CD14-positive monocyte (primary cell): ENCODE results near the gene TMEM132D. TPM values are rescaled to one million over a fixed set of nuclear protein-coding genes. Genes with fewer than 3 reads are reported as not detected.

Experiments
- DNase-seq, 3 donors: peaks; one replicate each; pipeline ENCODE4 v3.0.0-alpha.2; 2011 to 2022
- H2AFZ ChIP-seq: 2 replicates; pipeline ENCODE4 v1.6.0; 2012; ENCODE audit warnings: mild to moderate bottlenecking, low read depth, low read length, inconsistent platforms; ENCODE audit not compliant: insufficient read depth, poor library complexity, severe bottlenecking
- H3K27ac ChIP-seq, 2 donors: 1 replicate in 1 of 2; 2 replicates in 1 of 2; pipeline ENCODE4 v1.5.1; 2012 to 2013; ENCODE audit warnings: low read length in 2 of 2, control low read depth in 1 of 2, inconsistent platforms in 1 of 2, low read depth in 1 of 2, mild to moderate bottlenecking in 1 of 2
- H3K27me3 ChIP-seq, 2 donors: one replicate each; pipeline versions ENCODE4 v1.6.0 to v1.6.1; 2011 to 2013; ENCODE audit warnings: low read length in 2 of 2; ENCODE audit not compliant: control insufficient read depth in 2 of 2, insufficient read depth in 2 of 2
- H3K36me3 ChIP-seq, 2 donors: replicated peaks in 1 of 2; 1 replicate in 1 of 2; 2 replicates in 1 of 2; pipeline versions ENCODE4 v1.5.1 to v1.6.1; 2012 to 2013; ENCODE audit warnings: low read length in 2 of 2, control low read depth in 1 of 2, inconsistent platforms in 1 of 2, mild to moderate bottlenecking in 1 of 2; ENCODE audit not compliant: insufficient read depth in 2 of 2, control insufficient read depth in 1 of 2
- H3K4me1 ChIP-seq, 2 donors: 1 replicate in 1 of 2; 2 replicates in 1 of 2; pipeline versions ENCODE4 v1.5.1 to v1.6.1; 2012 to 2013; ENCODE audit warnings: low read length in 2 of 2, control low read depth in 1 of 2, inconsistent platforms in 1 of 2, mild to moderate bottlenecking in 1 of 2, moderate library complexity in 1 of 2; ENCODE audit not compliant: insufficient read depth in 2 of 2, control insufficient read depth in 1 of 2
- H3K4me2 ChIP-seq: replicated peaks from 2 replicates; pipeline ENCODE3; 2012; ENCODE audit warnings: low read length, moderate library complexity, mild to moderate bottlenecking; ENCODE audit not compliant: poor library complexity, severe bottlenecking; ENCODE audit errors: extremely low read depth
- H3K4me3 ChIP-seq, 3 experiments: fragments of 200-600 bp in 1 of 3; sonication (generic) in 1 of 3; replicated peaks in 1 of 3; 1 replicate in 2 of 3; 2 replicates in 1 of 3; pipeline ENCODE4 v1.5.1; 2011 to 2013; ENCODE audit warnings: low read length in 3 of 3, mild to moderate bottlenecking in 3 of 3, control low read depth in 2 of 3, low read depth in 2 of 3, inconsistent platforms in 1 of 3, moderate library complexity in 1 of 3
- H3K79me2 ChIP-seq: 2 replicates; pipeline ENCODE4 v1.6.0; 2012; ENCODE audit warnings: mild to moderate bottlenecking, control low read depth, inconsistent platforms, low read length, moderate library complexity; ENCODE audit not compliant: insufficient read depth
- H3K9ac ChIP-seq: 2 replicates; pipeline ENCODE4 v1.6.0; 2017; ENCODE audit warnings: low read length, mild to moderate bottlenecking; ENCODE audit not compliant: insufficient read depth, poor library complexity, severe bottlenecking
- H3K9me3 ChIP-seq, 2 donors: replicated peaks in 1 of 2; 1 replicate in 1 of 2; 2 replicates in 1 of 2; pipeline versions ENCODE4 v1.5.1 to v1.6.1; 2012 to 2013; ENCODE audit warnings: low read length in 2 of 2, control low read depth in 1 of 2; ENCODE audit not compliant: control insufficient read depth in 1 of 2, insufficient read depth in 1 of 2
- H4K20me1 ChIP-seq: 2 replicates; pipeline ENCODE4 v1.6.0; 2012; ENCODE audit warnings: mild to moderate bottlenecking, low read length, control low read depth, moderate library complexity; ENCODE audit not compliant: insufficient read depth
- H3K27ac Mint-ChIP-seq, 7 donors: one replicate each; pipeline ENCODE4 v1.8.0; 2020; ENCODE audit warnings: mild to moderate bottlenecking in 7 of 7, mixed read lengths in 7 of 7, moderate library complexity in 6 of 7, inconsistent platforms in 2 of 7
- H3K27me3 Mint-ChIP-seq, 3 donors: one replicate each; pipeline ENCODE4 v1.8.0; 2021 to 2022; ENCODE audit warnings: low read depth in 3 of 3, mild to moderate bottlenecking in 3 of 3, mixed read lengths in 3 of 3, moderate library complexity in 3 of 3, inconsistent platforms in 1 of 3
- H3K36me3 Mint-ChIP-seq, 2 donors: one replicate each; pipeline ENCODE4 v1.8.0; 2020; ENCODE audit warnings: mixed read lengths in 2 of 2, inconsistent platforms in 1 of 2, mild to moderate bottlenecking in 1 of 2
- H3K4me1 Mint-ChIP-seq: one replicate; pipeline ENCODE4 v1.8.0; 2020; ENCODE audit warnings: mild to moderate bottlenecking, mixed read lengths
- H3K4me3 Mint-ChIP-seq, 2 donors: one replicate each; pipeline ENCODE4 v1.8.0; 2020; ENCODE audit warnings: mild to moderate bottlenecking in 2 of 2, mixed read lengths in 2 of 2, moderate library complexity in 1 of 2
- H3K9me3 Mint-ChIP-seq, 7 donors: one replicate each; pipeline ENCODE4 v1.8.0; 2020 to 2022; ENCODE audit warnings: mixed read lengths in 7 of 7, mild to moderate bottlenecking in 6 of 7, moderate library complexity in 6 of 7, inconsistent platforms in 2 of 7
- WGBS: methylation state at CpG from one replicate; pipeline ENCODE4 v1.1.5; 2013; ENCODE audit warnings: missing lambda C conversion rate; ENCODE audit not compliant: insufficient coverage; 5-methylcytosine and 5-hydroxymethylcytosine counted together
- intact Hi-C, 2 donors: fragments of 100-400 bp; cut with micrococcal nuclease; formaldehyde crosslinking; loops; one replicate each; pipeline versions ENCODE4 v1.15.0 to v1.15.1; 2023
- polyA plus RNA-seq, 3 donors: library from polyadenylated mRNA; depleted of rRNA in 1 of 3; unstranded in 2 of 3; stranded (reverse) in 1 of 3; fragments of 300-500 nt in 2 of 3; fragments of >200 nt in 1 of 3; fragmentation: Illumina TruSeq in 2 of 3; gene quantifications; 1 replicate in 2 of 3; 2 replicates in 1 of 3; pipeline ENCODE4 v1.2.3, GENCODE V29; 2012 to 2021
- TF ChIP-seq, protein P1 (sequence below): fragments of 200-600 bp; IDR thresholded peaks from one replicate; pipeline ENCODE4 v1.8.0; 2022; ENCODE audit warnings: antibody characterized with exemption, mild to moderate bottlenecking

Gene TMEM132D
- polyA plus RNA-seq, 3 donors: 0.04 TPM; not detected in 2

DNA sequence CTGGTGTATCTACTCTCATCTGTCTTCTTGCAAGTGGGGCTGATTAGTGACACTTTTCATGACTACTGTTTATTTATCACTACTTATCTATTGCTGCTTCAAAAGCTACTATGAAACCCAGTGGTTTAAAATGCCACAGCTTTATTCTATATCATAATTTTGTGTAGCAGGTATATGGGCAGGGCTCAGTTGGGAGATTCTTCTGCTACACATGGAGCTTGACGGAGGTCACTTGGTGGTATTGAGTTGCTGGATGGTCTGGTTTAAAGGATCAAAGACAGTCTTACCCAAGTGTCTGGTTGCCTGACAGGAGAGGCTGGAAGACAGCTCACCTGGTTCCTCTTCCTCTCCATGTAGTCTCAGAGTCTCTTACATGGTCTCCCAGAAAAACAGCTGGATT is 222.7 kb downstream of the TMEM132D start:
- no peak for DNase-seq
- Mint-ChIP-seq H3K4me1 (no peaks in the 10 kb centered on the region), H3K27ac (no peak overlapping the region), H3K36me3 (no peaks in the 10 kb centered on the region), H3K9me3 (peaks cover 4 to 34% (median 8%) of the 10 kb centered on the region in 7 donors), H3K4me3 (no peak overlapping the region), H3K27me3 (no peaks in the 10 kb centered on the region)
- Histone ChIP-seq H3K27ac (no peak overlapping the region), H2AFZ (no peak overlapping the region), H3K9me3 (peaks cover 22 to 51% of the 10 kb centered on the region in 2 donors), H3K4me1 (no peaks in the 10 kb centered on the region), H4K20me1 (no peaks in the 10 kb centered on the region), H3K27me3 (no peaks in the 10 kb centered on the region), H3K79me2 (no peaks in the 10 kb centered on the region), H3K36me3 (no peaks in the 10 kb centered on the region), H3K4me3 (no peak overlapping the region), H3K9ac (no peak overlapping the region), H3K4me2 (no peak overlapping the region)
- 60% methylated on average over 1 of the region's 1 CpG for whole genome bisulfite sequencing
- TF ChIP-seq, protein P1, sequence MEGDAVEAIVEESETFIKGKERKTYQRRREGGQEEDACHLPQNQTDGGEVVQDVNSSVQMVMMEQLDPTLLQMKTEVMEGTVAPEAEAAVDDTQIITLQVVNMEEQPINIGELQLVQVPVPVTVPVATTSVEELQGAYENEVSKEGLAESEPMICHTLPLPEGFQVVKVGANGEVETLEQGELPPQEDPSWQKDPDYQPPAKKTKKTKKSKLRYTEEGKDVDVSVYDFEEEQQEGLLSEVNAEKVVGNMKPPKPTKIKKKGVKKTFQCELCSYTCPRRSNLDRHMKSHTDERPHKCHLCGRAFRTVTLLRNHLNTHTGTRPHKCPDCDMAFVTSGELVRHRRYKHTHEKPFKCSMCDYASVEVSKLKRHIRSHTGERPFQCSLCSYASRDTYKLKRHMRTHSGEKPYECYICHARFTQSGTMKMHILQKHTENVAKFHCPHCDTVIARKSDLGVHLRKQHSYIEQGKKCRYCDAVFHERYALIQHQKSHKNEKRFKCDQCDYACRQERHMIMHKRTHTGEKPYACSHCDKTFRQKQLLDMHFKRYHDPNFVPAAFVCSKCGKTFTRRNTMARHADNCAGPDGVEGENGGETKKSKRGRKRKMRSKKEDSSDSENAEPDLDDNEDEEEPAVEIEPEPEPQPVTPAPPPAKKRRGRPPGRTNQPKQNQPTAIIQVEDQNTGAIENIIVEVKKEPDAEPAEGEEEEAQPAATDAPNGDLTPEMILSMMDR: no peak
- intact Hi-C loops: no loop called here

DNA sequence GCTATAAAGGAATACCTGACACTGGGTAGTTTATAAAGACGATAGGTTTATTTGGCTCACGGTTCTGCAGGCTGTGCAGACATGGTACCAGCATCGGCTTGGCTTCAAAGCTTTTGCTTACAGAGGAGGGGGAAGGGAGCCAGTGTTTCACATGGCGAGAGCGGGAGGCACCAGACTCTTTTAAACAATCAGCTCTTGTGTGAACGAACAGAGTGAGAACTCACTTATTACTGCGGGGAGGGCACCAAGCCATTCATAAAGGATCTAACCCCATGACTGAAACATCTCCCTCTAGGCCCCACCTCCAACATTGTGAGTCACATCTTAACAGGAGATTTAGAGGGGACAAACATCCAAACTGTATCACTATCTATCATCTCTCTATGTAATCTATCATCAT is 227.4 kb downstream of the TMEM132D start:
- 85% methylated on average over 7 of the region's 7 CpGs for WGBS
- H3K27ac Mint-ChIP-seq: no peak overlapping the region
- Histone ChIP-seq H3K36me3 (no peaks in the 10 kb centered on the region), H3K4me3 (no peak overlapping the region), H3K27ac (no peak overlapping the region), H3K4me2 (no peak overlapping the region), H3K27me3 (no peaks in the 10 kb centered on the region), H3K4me1 (no peaks in the 10 kb centered on the region), H4K20me1 (no peaks in the 10 kb centered on the region), H2AFZ (no peak overlapping the region), H3K9ac (no peak overlapping the region), H3K79me2 (no peaks in the 10 kb centered on the region), H3K9me3 (peaks cover 15 to 38% of the 10 kb centered on the region in 2 donors)
- TF ChIP-seq, protein P1: no peak
- H3K9me3 Mint-ChIP-seq: peaks cover 1 to 12% (median 5%) of the 10 kb centered on the region in 7 donors
- no peaks in the 10 kb centered on the region for H3K27me3 Mint-ChIP-seq
- H3K36me3 Mint-ChIP-seq: no peaks in the 10 kb centered on the region
- H3K4me3 Mint-ChIP-seq: no peak overlapping the region
- no peak for DNase-seq
- intact Hi-C loops: no loop called here
- H3K4me1 Mint-ChIP-seq: no peaks in the 10 kb centered on the region
